GM12878 (cell line): ENCODE data around the gene PLA2G10. TPM values are rescaled to one million over a fixed set of nuclear protein-coding genes. Genes with fewer than 3 reads are reported as not detected.

ENCODE experiments used
- ATAC-seq: fragments of 200-7000 bp; cut with Tn5 transposase; 3 replicates; pipeline ENCODE4 v1.9.1; 2020; ENCODE audit warnings: mild to moderate bottlenecking, moderate library complexity
- BruUV-seq: library from RNA; stranded (reverse); fragments of 400-500 nt; replicated peaks from 2 replicates; lab custom pipeline; 2021; lab: Mats Ljungman, UMichigan
- CTCF ChIA-PET: fragments of 300-600 bp; sonication (Branson Sonifier 250); formaldehyde crosslinking; extraction: SDS; loops from one replicate; lab custom pipeline; 2021; ENCODE audit warnings: inconsistent platforms; lab: Yijun Ruan, JAX
- POLR2A ChIA-PET: fragments of 350-600 bp; formaldehyde crosslinking; extraction: SDS; loops from one replicate; lab custom pipeline; 2021; ENCODE audit warnings: inconsistent platforms; lab: Charles Lee
- RAD21 ChIA-PET: fragments of 300-600 bp; sonication (Branson Sonifier 250); formaldehyde crosslinking; loops from one replicate; lab custom pipeline; 2023; ENCODE audit warnings: antibody characterized with exemption; ENCODE audit not compliant: unreplicated experiment; lab: Charles Lee
- SMC1A ChIA-PET: fragments of 300-600 bp; sonication (Branson Sonifier 250); formaldehyde crosslinking; loops from one replicate; lab custom pipeline; 2023; ENCODE audit not compliant: unreplicated experiment, uncharacterized antibody; lab: Charles Lee
- DNase-seq: peaks from one replicate; pipeline ENCODE4 v3.0.0-alpha.2; 2011; ENCODE audit warnings: low read depth, low spot score
- FAIRE-seq: peaks from 3 replicates; lab custom pipeline; 2011; peaks lifted over from hg19 to GRCh38; lab: Jason Lieb, UNC
- H2AFZ ChIP-seq: 2 replicates; pipeline ENCODE4 v1.6.0; 2011; ENCODE audit warnings: low read depth, low read length, control low read depth; ENCODE audit not compliant: control insufficient read depth
- H3K27ac ChIP-seq: 2 replicates; pipeline ENCODE4 v1.5.1; 2011; ENCODE audit warnings: control low read depth; ENCODE audit not compliant: control insufficient read depth, insufficient read depth
- H3K27me3 ChIP-seq, 2 experiments: replicated peaks in 1 of 2; 2 replicates each; pipeline versions ENCODE4 v1.6.0 to v1.6.1; 2011; ENCODE audit warnings: low read length in 1 of 2; ENCODE audit not compliant: control insufficient read depth in 2 of 2, insufficient read depth in 2 of 2
- H3K36me3 ChIP-seq, 2 experiments: 2 replicates each; pipeline ENCODE4 v1.5.1; 2011; ENCODE audit warnings: low read length in 1 of 2; ENCODE audit not compliant: control insufficient read depth in 2 of 2, insufficient read depth in 2 of 2
- H3K4me1 ChIP-seq: 2 replicates; pipeline ENCODE4 v1.6.1; 2011; ENCODE audit warnings: mild to moderate bottlenecking, low read length, moderate library complexity, mixed read lengths; ENCODE audit not compliant: control insufficient read depth, insufficient read depth
- H3K4me2 ChIP-seq: 2 replicates; pipeline ENCODE4 v1.6.0; 2011; ENCODE audit warnings: control low read depth; ENCODE audit not compliant: control insufficient read depth, insufficient read depth
- H3K4me3 ChIP-seq: fragments of 200-600 bp; sonication (generic); 2 replicates; pipeline ENCODE4 v1.5.1; 2016
- H3K79me2 ChIP-seq: 2 replicates; pipeline ENCODE4 v1.6.0; 2011; ENCODE audit warnings: low read length; ENCODE audit not compliant: control insufficient read depth, insufficient read depth
- H3K9ac ChIP-seq: 2 replicates; pipeline ENCODE4 v1.8.0; 2011; ENCODE audit warnings: low read length, control low read depth, mixed read lengths; ENCODE audit not compliant: control insufficient read depth, insufficient read depth
- H3K9me3 ChIP-seq: replicated peaks from 3 replicates; pipeline ENCODE4 v1.5.1; 2011; ENCODE audit warnings: mild to moderate bottlenecking, low read length; ENCODE audit not compliant: control insufficient read depth, insufficient read depth
- H4K20me1 ChIP-seq: 2 replicates; pipeline ENCODE4 v1.6.0; 2011; ENCODE audit not compliant: control insufficient read depth, insufficient read depth
- BMI1 ChIP-seq: fragments of 450-650 bp; IDR thresholded peaks from 2 replicates; pipeline ENCODE4 v1.6.1; 2016; ENCODE audit warnings: mild to moderate bottlenecking, moderate library complexity, borderline replicate concordance
- CHD2 ChIP-seq: IDR thresholded peaks from 2 replicates; pipeline ENCODE4 v1.6.1; 2011; ENCODE audit warnings: low read depth, low read length, improper control_type of control experiment, borderline replicate concordance
- CREB1 ChIP-seq: IDR thresholded peaks from 2 replicates; pipeline ENCODE4 v1.6.1; 2012; ENCODE audit warnings: low read depth, mild to moderate bottlenecking, inconsistent platforms
- DPF2 ChIP-seq: fragments of 450-650 bp; IDR thresholded peaks from 2 replicates; pipeline ENCODE4 v1.6.1; 2017; ENCODE audit warnings: mild to moderate bottlenecking
- EZH2 ChIP-seq: IDR thresholded peaks from 2 replicates; pipeline ENCODE4 v1.6.1; 2012; ENCODE audit warnings: low read depth, mild to moderate bottlenecking, control low read depth, inconsistent platforms, low read length, borderline replicate concordance; ENCODE audit not compliant: control insufficient read depth
- HDGF ChIP-seq: fragments of 450-650 bp; IDR thresholded peaks from 2 replicates; pipeline ENCODE4 v1.6.1; 2016; ENCODE audit warnings: antibody characterized with exemption
- KAT2A ChIP-seq: conservative IDR thresholded peaks from 2 replicates; pipeline ENCODE4 v1.6.1; 2011; ENCODE audit warnings: low read depth, low read length; ENCODE audit not compliant: control insufficient read depth
- NFIC ChIP-seq: IDR thresholded peaks from 2 replicates; pipeline ENCODE4 v1.6.1; 2012; ENCODE audit warnings: low read depth, mild to moderate bottlenecking, inconsistent platforms, low read length, moderate library complexity
- RCOR1 ChIP-seq: conservative IDR thresholded peaks from 2 replicates; pipeline ENCODE4 v1.6.1; 2012; ENCODE audit warnings: low read depth, low read length, improper control_type of control experiment
- RELB ChIP-seq: fragments of 450-650 bp; IDR thresholded peaks from 2 replicates; pipeline ENCODE4 v1.6.1; 2017; ENCODE audit warnings: low read depth, mild to moderate bottlenecking, moderate library complexity
- SRF ChIP-seq, 2 experiments: IDR thresholded peaks; 2 replicates each; pipeline ENCODE4 v1.6.1; 2011; ENCODE audit warnings: low read depth in 2 of 2, low read length in 2 of 2, mild to moderate bottlenecking in 1 of 2, moderate library complexity in 1 of 2
- STAT3 ChIP-seq: IDR thresholded peaks from 2 replicates; pipeline ENCODE4 v1.6.1; 2011; ENCODE audit warnings: low read depth, low read length, improper control_type of control experiment
- TCF12 ChIP-seq: IDR thresholded peaks from 2 replicates; pipeline ENCODE4 v1.6.1; 2011; ENCODE audit warnings: low read depth, mild to moderate bottlenecking, low read length
- TCF7 ChIP-seq: IDR thresholded peaks from 2 replicates; pipeline ENCODE4 v1.6.1; 2014; ENCODE audit warnings: antibody characterized with exemption, borderline replicate concordance
- WGBS: methylation state at CpG from one replicate; pipeline ENCODE4 v1.1.6; 2016; ENCODE audit warnings: low lambda C conversion rate; ENCODE audit not compliant: insufficient replicate concordance, insufficient coverage; ENCODE audit errors: missing lambda C conversion rate; 5-methylcytosine and 5-hydroxymethylcytosine counted together
- in situ Hi-C: fragments of 300-500 bp; cut with MboI; formaldehyde crosslinking; loops from 9 replicates; pipeline ENCODE4 v1.14.3; 2018; ENCODE audit warnings: mixed read lengths
- intact Hi-C: fragments of 100-400 bp; cut with micrococcal nuclease; formaldehyde crosslinking; loops from one replicate; pipeline ENCODE4 v1.14.2; 2022; ENCODE audit not compliant: unreplicated experiment
- polyA plus RNA-seq, 11 experiments: library from polyadenylated mRNA; depleted of rRNA in 4 of 11; unstranded in 6 of 11; stranded (reverse) in 5 of 11; fragments of >200 nt; fragmentation: Nextera tagmentation in 4 of 11; fragmentation: Illumina TruSeq in 1 of 11; extraction: Ambion mirVana in 4 of 11; extraction: Trizol in 1 of 11; gene quantifications; 1 replicate in 1 of 11; 2 replicates in 10 of 11; pipeline versions ENCODE4 v1.2.1 to v1.2.3, GENCODE V29; 2011 to 2016; ENCODE audit warnings: inconsistent platforms in 2 of 11, missing spikeins in 2 of 11, low read depth in 1 of 11
- total RNA-seq, 4 experiments: library from RNA; depleted of rRNA in 3 of 4; stranded (reverse); fragments of >200 nt in 3 of 4; fragmentation: Illumina TruSeq in 1 of 4; extraction: Trizol in 1 of 4; gene quantifications; 2 replicates each; pipeline versions ENCODE4 v1.2.1 to v1.2.3, GENCODE V29; 2013 to 2021
- TF ChIP-seq, protein P1 (sequence below): IDR thresholded peaks from 2 replicates; pipeline ENCODE4 v1.6.1; 2011; ENCODE audit warnings: mild to moderate bottlenecking, low read depth, low read length, moderate library complexity; ENCODE audit not compliant: insufficient replicate concordance
- TF ChIP-seq, protein P2 (sequence below): fragments of 450-650 bp; IDR thresholded peaks from 2 replicates; pipeline ENCODE4 v1.6.1; 2014; ENCODE audit warnings: mild to moderate bottlenecking
- TF ChIP-seq, protein P3 (sequence below): fragments of 450-650 bp; conservative IDR thresholded peaks from 2 replicates; pipeline ENCODE4 v1.6.1; 2017; ENCODE audit warnings: mild to moderate bottlenecking, moderate library complexity

PLA2G10 gene
- total and polyA plus RNA-seq, 10 of the 15 experiments (the other 5 are each of a cell fraction or from before 2014, with no cell fraction given): not detected

GRCh38 chr16:14672403-14672971 is 21.6 kb downstream of the PLA2G10 start:
- POLR2A ChIA-PET: interaction anchor here (0.7 to 3.2 kb wide), 2 partner anchors 11 to 15 kb away, joined by 3 to 9 read pairs; no protein-coding TSS in a partner anchor
- TF ChIP-seq RELB (peak; percentile 55; the same call in 1 of the 2 replicates), RCOR1 (no peak), EZH2 (no peak), TCF7 (no peak), DPF2 (peak; percentile 63; the same call in 1 of the 2 replicates), CHD2 (no peak), TCF12 (no peak), HDGF (no peak), STAT3 (no peak), SRF (IDR thresholded peaks at IDR 0.05; ENCODE audit: low read depth in 2 of 2, low read length in 2 of 2) (no peak), KAT2A (no peak), BMI1 (no peak), CREB1 (no peak), NFIC (no peak)
- TF ChIP-seq, protein P1, sequence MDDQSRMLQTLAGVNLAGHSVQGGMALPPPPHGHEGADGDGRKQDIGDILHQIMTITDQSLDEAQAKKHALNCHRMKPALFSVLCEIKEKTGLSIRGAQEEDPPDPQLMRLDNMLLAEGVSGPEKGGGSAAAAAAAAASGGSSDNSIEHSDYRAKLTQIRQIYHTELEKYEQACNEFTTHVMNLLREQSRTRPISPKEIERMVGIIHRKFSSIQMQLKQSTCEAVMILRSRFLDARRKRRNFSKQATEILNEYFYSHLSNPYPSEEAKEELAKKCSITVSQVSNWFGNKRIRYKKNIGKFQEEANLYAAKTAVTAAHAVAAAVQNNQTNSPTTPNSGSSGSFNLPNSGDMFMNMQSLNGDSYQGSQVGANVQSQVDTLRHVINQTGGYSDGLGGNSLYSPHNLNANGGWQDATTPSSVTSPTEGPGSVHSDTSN: peak; percentile 90
- TF ChIP-seq, protein P2, sequence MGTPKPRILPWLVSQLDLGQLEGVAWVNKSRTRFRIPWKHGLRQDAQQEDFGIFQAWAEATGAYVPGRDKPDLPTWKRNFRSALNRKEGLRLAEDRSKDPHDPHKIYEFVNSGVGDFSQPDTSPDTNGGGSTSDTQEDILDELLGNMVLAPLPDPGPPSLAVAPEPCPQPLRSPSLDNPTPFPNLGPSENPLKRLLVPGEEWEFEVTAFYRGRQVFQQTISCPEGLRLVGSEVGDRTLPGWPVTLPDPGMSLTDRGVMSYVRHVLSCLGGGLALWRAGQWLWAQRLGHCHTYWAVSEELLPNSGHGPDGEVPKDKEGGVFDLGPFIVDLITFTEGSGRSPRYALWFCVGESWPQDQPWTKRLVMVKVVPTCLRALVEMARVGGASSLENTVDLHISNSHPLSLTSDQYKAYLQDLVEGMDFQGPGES: no peak
- TF ChIP-seq, protein P3, sequence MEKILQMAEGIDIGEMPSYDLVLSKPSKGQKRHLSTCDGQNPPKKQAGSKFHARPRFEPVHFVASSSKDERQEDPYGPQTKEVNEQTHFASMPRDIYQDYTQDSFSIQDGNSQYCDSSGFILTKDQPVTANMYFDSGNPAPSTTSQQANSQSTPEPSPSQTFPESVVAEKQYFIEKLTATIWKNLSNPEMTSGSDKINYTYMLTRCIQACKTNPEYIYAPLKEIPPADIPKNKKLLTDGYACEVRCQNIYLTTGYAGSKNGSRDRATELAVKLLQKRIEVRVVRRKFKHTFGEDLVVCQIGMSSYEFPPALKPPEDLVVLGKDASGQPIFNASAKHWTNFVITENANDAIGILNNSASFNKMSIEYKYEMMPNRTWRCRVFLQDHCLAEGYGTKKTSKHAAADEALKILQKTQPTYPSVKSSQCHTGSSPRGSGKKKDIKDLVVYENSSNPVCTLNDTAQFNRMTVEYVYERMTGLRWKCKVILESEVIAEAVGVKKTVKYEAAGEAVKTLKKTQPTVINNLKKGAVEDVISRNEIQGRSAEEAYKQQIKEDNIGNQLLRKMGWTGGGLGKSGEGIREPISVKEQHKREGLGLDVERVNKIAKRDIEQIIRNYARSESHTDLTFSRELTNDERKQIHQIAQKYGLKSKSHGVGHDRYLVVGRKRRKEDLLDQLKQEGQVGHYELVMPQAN: no peak

More at GRCh38 chr16:14672403-14672971, 21.6 kb downstream of the PLA2G10 start:
- ChIA-PET SMC1A (interaction anchor here (1.5 to 5.8 kb wide), 2 partner anchors 10 to 14 kb away, joined by 3 to 25 read pairs; no protein-coding TSS in a partner anchor), CTCF (interaction anchor here (0.9 to 1.4 kb wide), 2 partner anchors 14 to 15 kb away, joined by 4 read pairs; no protein-coding TSS in a partner anchor), RAD21 (interaction anchor here (0.7 to 1.1 kb wide), 4 partner anchors 14 to 367 kb away, joined by 3 to 5 read pairs (median 4); partner anchors contain the start of gene PARN)
- ATAC-seq (peak; percentile 92), FAIRE-seq (peak; percentile 89), DNase-seq (peak; percentile 72)
- H3K4me3 ChIP-seq: peak overlapping the region; percentile 19; the same call in 1 of the 2 replicates
- peak overlapping the region; percentile 90 for H3K4me2 ChIP-seq
- WGBS: 3% methylated on average over 7 of the region's 7 CpGs
- in situ Hi-C loops: no loop called here
- H3K4me1 ChIP-seq: peaks cover 9% of the 10 kb centered on the region
- no peaks in the 10 kb centered on the region for H4K20me1 ChIP-seq
- no TSS peak for BruUV-seq
- H3K9ac ChIP-seq: no peak overlapping the region
- intact Hi-C loops: no loop called here
- no peaks in the 10 kb centered on the region for H3K9me3 ChIP-seq
- peak overlapping the region; percentile 58 for H2AFZ ChIP-seq
- H3K27ac ChIP-seq: peak overlapping the region; percentile 47
- H3K27me3 ChIP-seq: no peaks in the 10 kb centered on the region
- no peaks in the 10 kb centered on the region for H3K79me2 ChIP-seq
- H3K36me3 ChIP-seq: peaks cover 4 to 5% of the 10 kb centered on the region in 2 experiments; a peak in 3 of 4 replicates
